K562 (cell line): Measurements from ENCODE around the gene CC2D1A. TPM values are rescaled to one million over a fixed set of nuclear protein-coding genes. Genes with fewer than 3 reads are reported as not detected.

Experiments used
- MAFG ChIP-seq: fragments of 450-650 bp; conservative IDR thresholded peaks from 2 replicates; pipeline ENCODE4 v1.6.1; 2016; ENCODE audit warnings: missing genetic modification characterization, missing compliant biosample characterization
- MGA ChIP-seq: fragments of 450-650 bp; IDR thresholded peaks from 2 replicates; pipeline ENCODE4 v1.6.1; 2016; ENCODE audit warnings: mild to moderate bottlenecking, moderate library complexity
- MYC ChIP-seq, 2 experiments: fragments of 250-450 bp in 1 of 2; sonication (Bioruptor Pico) in 1 of 2; IDR thresholded peaks; 2 replicates each; pipeline versions ENCODE4 v1.5.1 to v1.6.1; 2012 to 2021; ENCODE audit warnings: low read depth in 2 of 2, borderline replicate concordance in 1 of 2, improper control_type of control experiment in 1 of 2, low read length in 1 of 2, mild to moderate bottlenecking in 1 of 2, moderate library complexity in 1 of 2
- NR3C1 ChIP-seq: sonication (generic); formaldehyde crosslinking; IDR thresholded peaks from 2 replicates; pipeline ENCODE4 v1.8.1; 2022; ENCODE audit warnings: missing genetic modification reagents
- NR4A1 ChIP-seq, 2 experiments: fragments of 250-450 bp in 1 of 2; fragments of 450-650 bp in 1 of 2; sonication (Bioruptor Pico) in 1 of 2; IDR thresholded peaks; 2 replicates each; pipeline versions ENCODE4 v1.4.0 to v1.6.1; 2016 to 2020; ENCODE audit warnings: mild to moderate bottlenecking in 2 of 2, missing compliant biosample characterization in 1 of 2, missing genetic modification characterization in 1 of 2, moderate library complexity in 1 of 2
- PML ChIP-seq: IDR thresholded peaks from 2 replicates; pipeline ENCODE4 v1.6.1; 2012; ENCODE audit warnings: low read length, inconsistent platforms
- SMAD2 ChIP-seq: fragments of 150-350 bp; IDR thresholded peaks from 2 replicates; pipeline ENCODE4 v1.6.1; 2014; ENCODE audit warnings: low read depth, mild to moderate bottlenecking, low read length
- ZNF324 ChIP-seq: fragments of 250-450 bp; sonication (Bioruptor Pico); IDR thresholded peaks from 2 replicates; pipeline ENCODE4 v1.4.0; 2020; ENCODE audit warnings: mild to moderate bottlenecking
- ZNF511 ChIP-seq: sonication (generic); formaldehyde crosslinking; IDR thresholded peaks from 2 replicates; pipeline ENCODE4 v1.8.0; 2022; ENCODE audit warnings: mild to moderate bottlenecking, missing genetic modification reagents
- polyA plus RNA-seq, 8 experiments: library from polyadenylated mRNA; depleted of rRNA in 4 of 8; stranded (reverse) in 5 of 8; unstranded in 3 of 8; fragments of >200 nt; fragmentation: Nextera tagmentation in 2 of 8; fragmentation: Illumina TruSeq in 1 of 8; extraction: Ambion mirVana in 2 of 8; extraction: Trizol in 1 of 8; gene quantifications; 2 replicates each; pipeline versions ENCODE4 v1.2.1 to v1.2.3, GENCODE V29; 2011 to 2014; ENCODE audit warnings: inconsistent platforms in 1 of 8, missing spikeins in 1 of 8
- total RNA-seq, 7 experiments: library from RNA; depleted of rRNA in 6 of 7; stranded (reverse); fragments of >200 nt in 6 of 7; fragmentation: Illumina TruSeq in 2 of 7; extraction: Trizol in 2 of 7; gene quantifications; 2 replicates each; pipeline versions ENCODE4 v1.2.1 to v1.2.3, GENCODE V29; 2011 to 2021; ENCODE audit warnings: low replicate concordance in 1 of 7

CC2D1A gene
- total and polyA plus RNA-seq, 9 of the 15 experiments (the other 6 are each of a cell fraction or from before 2014, with no cell fraction given) = 0.32 to 31.0 (median 12.9) TPM

GRCh38 chr19:13905634-13906520 is at the start of gene CC2D1A, which contains the start of gene BRME1 (continued):
- peak; percentile 100 for TF ChIP-seq MGA
- TF ChIP-seq MAFG (tag) = no peak
- peak; percentile 97 for TF ChIP-seq ZNF511 (CRISPR knock-in tag)
- no peak for TF ChIP-seq ZNF324 (CRISPR knock-in tag)
- TF ChIP-seq NR4A1 (CRISPR knock-in tag; IDR thresholded peaks at IDR 0.05) = no peak
- TF ChIP-seq NR4A1 (tag; IDR thresholded peaks at IDR 0.05) = peak; percentile 65; the same call in 1 of the 2 replicates
- peak; percentile 81; the same call in 1 of the 2 replicates for TF ChIP-seq MYC (IDR thresholded peaks at IDR 0.05; ENCODE audit: low read depth, low read length)
- peak; percentile 46; the same call in 1 of the 2 replicates for TF ChIP-seq MYC (CRISPR knock-in tag; IDR thresholded peaks at IDR 0.05; ENCODE audit: borderline replicate concordance, low read depth)
- TF ChIP-seq NR3C1 (CRISPR knock-in tag) = peak; percentile 80; the same call in 1 of the 2 replicates
- no peak for TF ChIP-seq SMAD2
- peak; percentile 40; the same call in 1 of the 2 replicates for TF ChIP-seq PML
